Keratinocyte (primary cell): ENCODE measurements around the gene SFXN3.

ENCODE experiments used
- EZH2 ChIP-seq: IDR thresholded peaks from one replicate; pipeline ENCODE4 v1.6.1; 2012; ENCODE audit warnings: inconsistent platforms, mild to moderate bottlenecking, low read length, moderate library complexity
- TF ChIP-seq, protein P1 (sequence below), 3 experiments: IDR thresholded peaks in 1 of 3; conservative IDR thresholded peaks in 1 of 3; optimal IDR thresholded peaks in 1 of 3; 2 replicates in 2 of 3; 3 replicates in 1 of 3; pipeline versions ENCODE3 to v1.5.1; 2011; ENCODE audit warnings: low read length in 3 of 3, mild to moderate bottlenecking in 3 of 3, moderate library complexity in 2 of 3, control low read depth in 1 of 3, inconsistent platforms in 1 of 3; ENCODE audit not compliant: insufficient read depth in 2 of 3; ENCODE audit errors: extremely low read depth in 1 of 3

DNA sequence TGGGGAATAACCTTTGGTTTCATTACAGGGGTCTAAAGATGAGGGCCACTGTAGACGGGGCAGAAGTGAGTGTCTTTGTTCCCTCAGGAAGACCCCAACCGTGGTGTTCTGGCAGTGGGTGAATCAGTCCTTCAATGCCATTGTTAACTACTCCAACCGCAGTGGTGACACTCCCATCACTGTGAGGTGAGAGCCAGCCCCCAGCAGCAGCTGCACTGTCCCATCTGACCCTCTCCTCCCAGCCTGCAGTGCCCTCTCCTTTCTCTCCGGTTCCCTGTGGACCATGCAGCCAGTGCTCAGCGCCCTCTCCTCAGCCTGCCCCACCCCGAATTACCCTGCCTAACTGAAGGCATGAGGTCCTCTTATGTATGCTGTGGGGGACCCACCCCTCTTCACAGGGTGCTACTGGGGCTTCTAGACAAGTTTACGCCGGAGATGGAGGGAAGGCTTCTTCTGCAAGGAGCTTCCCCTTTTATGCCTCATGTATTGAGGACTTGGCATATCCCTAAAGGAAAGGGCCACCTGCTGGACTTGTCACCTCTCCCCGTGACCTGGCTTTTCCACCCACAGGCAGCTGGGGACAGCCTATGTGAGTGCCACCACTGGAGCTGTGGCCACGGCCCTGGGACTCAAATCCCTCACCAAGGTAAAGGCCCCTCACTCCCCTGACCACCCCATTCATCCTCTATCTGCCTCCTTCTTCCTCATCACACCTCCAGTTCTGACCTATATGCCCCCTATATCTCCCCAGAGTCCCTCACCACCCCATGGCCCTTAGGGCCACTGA lies 5.1 kb downstream of the SFXN3 start:
- TF ChIP-seq, protein P1, sequence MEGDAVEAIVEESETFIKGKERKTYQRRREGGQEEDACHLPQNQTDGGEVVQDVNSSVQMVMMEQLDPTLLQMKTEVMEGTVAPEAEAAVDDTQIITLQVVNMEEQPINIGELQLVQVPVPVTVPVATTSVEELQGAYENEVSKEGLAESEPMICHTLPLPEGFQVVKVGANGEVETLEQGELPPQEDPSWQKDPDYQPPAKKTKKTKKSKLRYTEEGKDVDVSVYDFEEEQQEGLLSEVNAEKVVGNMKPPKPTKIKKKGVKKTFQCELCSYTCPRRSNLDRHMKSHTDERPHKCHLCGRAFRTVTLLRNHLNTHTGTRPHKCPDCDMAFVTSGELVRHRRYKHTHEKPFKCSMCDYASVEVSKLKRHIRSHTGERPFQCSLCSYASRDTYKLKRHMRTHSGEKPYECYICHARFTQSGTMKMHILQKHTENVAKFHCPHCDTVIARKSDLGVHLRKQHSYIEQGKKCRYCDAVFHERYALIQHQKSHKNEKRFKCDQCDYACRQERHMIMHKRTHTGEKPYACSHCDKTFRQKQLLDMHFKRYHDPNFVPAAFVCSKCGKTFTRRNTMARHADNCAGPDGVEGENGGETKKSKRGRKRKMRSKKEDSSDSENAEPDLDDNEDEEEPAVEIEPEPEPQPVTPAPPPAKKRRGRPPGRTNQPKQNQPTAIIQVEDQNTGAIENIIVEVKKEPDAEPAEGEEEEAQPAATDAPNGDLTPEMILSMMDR (optimal IDR thresholded peaks at IDR 0.05 in 1 of 3, IDR thresholded peaks at IDR 0.05 in 1 of 3, conservative IDR thresholded peaks at IDR 0.05 in 1 of 3; ENCODE audit: extremely low read depth in 1 of 3, insufficient read depth in 2 of 3, low read length in 3 of 3) = no peak
- TF ChIP-seq EZH2 = no peak
